Neuronal stem cell (in vitro differentiated cells): ENCODE results near the gene SYK.

Source experiments
- DNase-seq: peaks from one replicate; pipeline ENCODE4 v3.0.0-alpha.2; 2013; ENCODE audit warnings: low spot score
- H2AFZ ChIP-seq: one replicate; pipeline ENCODE4 v1.6.1; 2013; ENCODE audit warnings: mild to moderate bottlenecking, low read length, inconsistent platforms
- H2AK5ac ChIP-seq: 2 replicates; pipeline ENCODE4 v1.6.1; 2013; ENCODE audit warnings: low read depth, mild to moderate bottlenecking, inconsistent platforms, low read length, moderate library complexity, mixed read lengths
- H2BK120ac ChIP-seq: 2 replicates; pipeline ENCODE4 v1.6.1; 2013; ENCODE audit warnings: low read depth, mild to moderate bottlenecking, inconsistent platforms, low read length, moderate library complexity, mixed read lengths
- H2BK12ac ChIP-seq: one replicate; pipeline ENCODE4 v1.6.1; 2013; ENCODE audit warnings: low read length, inconsistent platforms
- H2BK15ac ChIP-seq: 2 replicates; pipeline ENCODE4 v1.6.1; 2013; ENCODE audit warnings: mild to moderate bottlenecking, low read length, inconsistent platforms, mixed read lengths
- H2BK5ac ChIP-seq: one replicate; pipeline ENCODE4 v1.6.1; 2013; ENCODE audit warnings: inconsistent platforms, mild to moderate bottlenecking, low read length, moderate library complexity
- H3K14ac ChIP-seq: one replicate; pipeline ENCODE4 v1.6.1; 2013; ENCODE audit warnings: low read length, inconsistent platforms
- H3K18ac ChIP-seq: 2 replicates; pipeline ENCODE4 v1.6.1; 2013; ENCODE audit warnings: low read length, inconsistent platforms
- H3K23ac ChIP-seq: 2 replicates; pipeline ENCODE4 v1.6.1; 2013; ENCODE audit warnings: low read depth, mild to moderate bottlenecking, mixed read lengths, low read length, inconsistent platforms; ENCODE audit not compliant: poor library complexity
- H3K27ac ChIP-seq: replicated peaks from 3 replicates; pipeline ENCODE4 v1.5.1; 2013; ENCODE audit warnings: low read length, inconsistent platforms
- H3K27me3 ChIP-seq, 3 experiments: 2 replicates each; pipeline ENCODE4 v1.6.1; 2013; ENCODE audit warnings: low read length in 3 of 3, mild to moderate bottlenecking in 2 of 3, inconsistent platforms in 1 of 3, low read depth in 1 of 3, mixed read lengths in 1 of 3, moderate library complexity in 1 of 3; ENCODE audit not compliant: control insufficient read depth in 3 of 3, insufficient read depth in 3 of 3
- H3K36me3 ChIP-seq, 2 donors: replicated peaks in 1 of 2; 2 replicates each; pipeline ENCODE4 v1.6.1; 2013; ENCODE audit warnings: low read length in 2 of 2; ENCODE audit not compliant: control insufficient read depth in 2 of 2, insufficient read depth in 2 of 2
- H3K4ac ChIP-seq: 2 replicates; pipeline ENCODE4 v1.6.1; 2013; ENCODE audit warnings: inconsistent platforms, mild to moderate bottlenecking, low read length, moderate library complexity
- H3K4me1 ChIP-seq, 2 donors: 1 replicate in 1 of 2; 2 replicates in 1 of 2; pipeline ENCODE4 v1.6.1; 2013; ENCODE audit warnings: low read length in 2 of 2, low read depth in 1 of 2; ENCODE audit not compliant: control insufficient read depth in 2 of 2, insufficient read depth in 1 of 2
- H3K4me2 ChIP-seq: one replicate; pipeline ENCODE4 v1.6.1; 2013; ENCODE audit warnings: mild to moderate bottlenecking, low read length, inconsistent platforms; ENCODE audit not compliant: insufficient read depth, poor library complexity, severe bottlenecking
- H3K4me3 ChIP-seq, 2 donors: 2 replicates each; pipeline ENCODE4 v1.5.1; 2013; ENCODE audit warnings: low read length in 2 of 2, mild to moderate bottlenecking in 2 of 2, inconsistent platforms in 1 of 2, moderate library complexity in 1 of 2
- H3K79me1 ChIP-seq: one replicate; pipeline ENCODE4 v1.6.1; 2013; ENCODE audit warnings: low read depth, mild to moderate bottlenecking, inconsistent platforms, low read length, moderate library complexity
- H3K9ac ChIP-seq: one replicate; pipeline ENCODE4 v1.6.1; 2013; ENCODE audit warnings: mild to moderate bottlenecking, low read depth, low read length, inconsistent platforms; ENCODE audit not compliant: poor library complexity
- H3K9me3 ChIP-seq, 2 donors: replicated peaks in 1 of 2; 2 replicates each; pipeline versions ENCODE3 to v1.6.1; 2013; ENCODE audit warnings: low read length in 2 of 2, mild to moderate bottlenecking in 2 of 2, inconsistent platforms in 1 of 2, low read depth in 1 of 2, mixed read lengths in 1 of 2, moderate library complexity in 1 of 2; ENCODE audit not compliant: control insufficient read depth in 2 of 2, insufficient read depth in 1 of 2
- H4K8ac ChIP-seq: one replicate; pipeline ENCODE4 v1.6.1; 2013; ENCODE audit warnings: low read depth, mild to moderate bottlenecking, inconsistent platforms, low read length, moderate library complexity
- H4K91ac ChIP-seq: one replicate; pipeline ENCODE4 v1.6.1; 2013; ENCODE audit warnings: low read length, low read depth, mild to moderate bottlenecking, inconsistent platforms; ENCODE audit not compliant: poor library complexity
- WGBS, 2 donors: extraction: QIAGEN DNeasy Blood & Tissue Kit; methylation state at CpG; one replicate each; pipeline ENCODE4 v1.1.7; 2013; ENCODE audit warnings: missing lambda C conversion rate in 2 of 2, mixed read lengths in 1 of 2; ENCODE audit not compliant: insufficient read length in 2 of 2, insufficient replicate concordance in 1 of 2; ENCODE audit errors: extremely low coverage in 2 of 2; 5-methylcytosine and 5-hydroxymethylcytosine counted together

The SYK gene

GRCh38 chr9:90815183-90815943 lies 13.7 kb downstream of the SYK start:
- H3K23ac ChIP-seq, result no peak overlapping the region
- no peak overlapping the region for H2AK5ac ChIP-seq
- no peak overlapping the region for H2BK5ac ChIP-seq
- no peak for DNase-seq
- H3K9ac ChIP-seq, result no peak overlapping the region
- H2BK120ac ChIP-seq, result no peak overlapping the region
- no peak overlapping the region for H3K4me3 ChIP-seq
- no peak overlapping the region for H2BK12ac ChIP-seq
- H3K27me3 ChIP-seq, result peaks cover 0 to 2% (median 0%) of the 10 kb centered on the region in 3 experiments
- no peak overlapping the region for H4K8ac ChIP-seq
- no peaks in the 10 kb centered on the region for H3K9me3 ChIP-seq
- H3K36me3 ChIP-seq, result no peaks in the 10 kb centered on the region
- H2AFZ ChIP-seq, result no peak overlapping the region
- no peak overlapping the region for H4K91ac ChIP-seq
- H3K4me2 ChIP-seq, result no peak overlapping the region
- no peak overlapping the region for H3K18ac ChIP-seq
- no CpG with 5 or more reads among the region's 13 CpGs for WGBS, 2 donors
- no peak overlapping the region for H3K14ac ChIP-seq
- H3K4ac ChIP-seq, result no peak overlapping the region
- H2BK15ac ChIP-seq, result no peak overlapping the region
- H3K4me1 ChIP-seq, result no peaks in the 10 kb centered on the region
- H3K27ac ChIP-seq, result no peak overlapping the region
- no peaks in the 10 kb centered on the region for H3K79me1 ChIP-seq

DNA sequence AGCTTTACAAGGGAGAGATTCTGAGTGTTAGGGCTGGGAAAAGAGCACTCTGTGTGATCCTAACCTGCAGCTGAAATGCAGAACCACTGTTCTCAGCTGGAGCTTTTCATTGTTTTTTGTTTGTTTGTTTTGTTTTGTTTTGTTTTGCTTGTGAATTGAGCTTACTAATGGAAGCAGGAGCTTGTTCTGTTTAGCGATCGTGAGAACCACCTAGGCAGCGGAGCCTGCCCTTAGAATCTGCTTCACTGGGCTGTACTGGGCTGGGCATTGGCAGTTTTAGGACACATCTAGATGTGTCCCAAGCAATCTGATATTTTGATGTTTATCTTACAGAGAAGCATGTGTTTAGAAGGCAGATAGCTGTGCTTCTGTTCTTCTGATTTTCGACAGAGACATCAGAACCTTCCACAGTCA lies 14.3 kb downstream of the SYK start:
- H4K91ac ChIP-seq, result no peak overlapping the region
- no peak overlapping the region for H3K4me2 ChIP-seq
- WGBS, 2 donors, result no CpG with 5 or more reads among the region's 4 CpGs
- H2BK5ac ChIP-seq, result no peak overlapping the region
- H2BK15ac ChIP-seq, result no peak overlapping the region
- no peak overlapping the region for H2BK120ac ChIP-seq
- no peak overlapping the region for H3K14ac ChIP-seq
- no peak overlapping the region for H2AK5ac ChIP-seq
- H3K36me3 ChIP-seq, result no peaks in the 10 kb centered on the region
- no peak overlapping the region for H3K4me3 ChIP-seq
- peaks cover 0 to 2% (median 0%) of the 10 kb centered on the region in 3 experiments for H3K27me3 ChIP-seq
- H3K79me1 ChIP-seq, result no peaks in the 10 kb centered on the region
- H3K27ac ChIP-seq, result no peak overlapping the region
- H3K4me1 ChIP-seq, result no peaks in the 10 kb centered on the region
- H2BK12ac ChIP-seq, result no peak overlapping the region
- no peak overlapping the region for H3K18ac ChIP-seq
- no peak overlapping the region for H2AFZ ChIP-seq
- no peak overlapping the region for H3K4ac ChIP-seq
- no peaks in the 10 kb centered on the region for H3K9me3 ChIP-seq
- no peak overlapping the region for H3K23ac ChIP-seq
- no peak overlapping the region for H4K8ac ChIP-seq
- no peak for DNase-seq
- H3K9ac ChIP-seq, result no peak overlapping the region

DNA sequence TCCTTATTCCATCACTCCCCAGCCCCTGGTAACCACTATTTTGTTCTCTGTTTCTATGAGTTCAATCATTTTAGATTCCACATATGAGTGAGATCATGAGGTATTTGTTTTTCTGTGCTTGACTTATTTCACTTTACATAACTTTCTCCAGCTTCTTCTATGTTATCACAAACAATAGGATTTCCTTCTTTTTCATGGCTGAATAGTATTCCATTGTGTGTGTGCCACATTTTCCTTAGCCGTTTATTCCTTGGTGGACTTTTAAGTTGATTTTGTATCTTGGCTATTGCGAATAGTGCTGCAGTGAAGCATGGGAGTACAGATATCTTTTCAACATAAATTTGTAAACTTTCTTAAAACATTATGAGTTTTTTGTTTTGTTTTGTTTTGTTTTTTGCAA lies 15.1 kb downstream of the SYK start:
- Histone ChIP-seq H3K14ac (no peak overlapping the region), H3K4me2 (no peak overlapping the region), H3K4ac (no peak overlapping the region), H3K9ac (no peak overlapping the region), H2BK5ac (no peak overlapping the region), H3K9me3 (no peaks in the 10 kb centered on the region), H4K8ac (no peak overlapping the region), H3K18ac (no peak overlapping the region), H3K79me1 (no peaks in the 10 kb centered on the region), H2BK12ac (no peak overlapping the region), H2AFZ (no peak overlapping the region), H3K27me3 (peaks cover 0 to 2% (median 0%) of the 10 kb centered on the region in 3 experiments), H3K4me1 (no peaks in the 10 kb centered on the region), H2BK15ac (no peak overlapping the region), H4K91ac (no peak overlapping the region), H3K23ac (no peak overlapping the region), H3K27ac (no peak overlapping the region), H2AK5ac (no peak overlapping the region), H3K36me3 (no peaks in the 10 kb centered on the region), H2BK120ac (no peak overlapping the region), H3K4me3 (no peak overlapping the region)
- no CpG with 5 or more reads among the region's 2 CpGs for WGBS, 2 donors
- no peak for DNase-seq

- H2BK120ac ChIP-seq, result no peak overlapping the region
- no peaks in the 10 kb centered on the region for H3K36me3 ChIP-seq
- no peak overlapping the region for H3K4me3 ChIP-seq
- H3K14ac ChIP-seq, result no peak overlapping the region
- H2AFZ ChIP-seq, result no peak overlapping the region
- H3K23ac ChIP-seq, result no peak overlapping the region
- no peak overlapping the region for H3K9ac ChIP-seq
- no peak overlapping the region for H3K27ac ChIP-seq
- no peak overlapping the region for H4K8ac ChIP-seq
- peaks cover 0 to 2% (median 0%) of the 10 kb centered on the region in 3 experiments for H3K27me3 ChIP-seq
- H2BK12ac ChIP-seq, result no peak overlapping the region
- no peak overlapping the region for H3K4me2 ChIP-seq
- no peaks in the 10 kb centered on the region for H3K79me1 ChIP-seq
- H2BK15ac ChIP-seq, result no peak overlapping the region
- no peak overlapping the region for H3K18ac ChIP-seq
- no CpG with 5 or more reads among the region's 6 CpGs for WGBS, 2 donors
- no peak overlapping the region for H2BK5ac ChIP-seq
- H3K4ac ChIP-seq, result no peak overlapping the region
- no peaks in the 10 kb centered on the region for H3K4me1 ChIP-seq
- no peak overlapping the region for H4K91ac ChIP-seq
- no peak overlapping the region for H2AK5ac ChIP-seq
- peaks cover 0 to 2% of the 10 kb centered on the region in 2 donors for H3K9me3 ChIP-seq
- DNase-seq, result no peak
Observed at GRCh38 chr9:90818279-90818678, 16.7 kb downstream of the SYK start.
